IMR-90 (cell line): ENCODE measurements around the gene KDM3A. TPM values are rescaled to one million over a fixed set of nuclear protein-coding genes. Genes with fewer than 3 reads are reported as not detected.

ENCODE experiments used
- ATAC-seq: fragments of 200-7000 bp; cut with Tn5 transposase; 2 replicates; pipeline ENCODE4 v1.9.1; 2020; ENCODE audit warnings: low read depth, mild to moderate bottlenecking, moderate library complexity
- BruUV-seq: library from RNA; stranded (reverse); fragments of 400-500 nt; replicated peaks from 2 replicates; lab custom pipeline; 2021; lab: Mats Ljungman, UMichigan
- CTCF ChIA-PET: fragments of 300-600 bp; formaldehyde crosslinking; extraction: SDS; loops from one replicate; lab custom pipeline; 2021; ENCODE audit warnings: antibody characterized with exemption; lab: Yijun Ruan, JAX
- POLR2A ChIA-PET: fragments of 300-600 bp; sonication (Branson Sonifier 250); formaldehyde crosslinking; loops from one replicate; lab custom pipeline; 2022; ENCODE audit warnings: antibody characterized with exemption; ENCODE audit not compliant: unreplicated experiment; lab: Charles Lee
- DNase-seq: peaks from one replicate; pipeline ENCODE4 v3.0.0; 2013
- H2AFZ ChIP-seq: replicated peaks from 2 replicates; pipeline ENCODE3; 2013; ENCODE audit warnings: low read length, mild to moderate bottlenecking; ENCODE audit not compliant: poor library complexity
- H2AK5ac ChIP-seq: 2 replicates; pipeline ENCODE4 v1.6.1; 2013; ENCODE audit warnings: low read depth, low read length, inconsistent platforms
- H2AK9ac ChIP-seq: replicated peaks from 2 replicates; pipeline ENCODE3; 2013; ENCODE audit warnings: mild to moderate bottlenecking, low read depth, low read length, moderate library complexity; ENCODE audit not compliant: poor library complexity
- H2BK120ac ChIP-seq: 2 replicates; pipeline ENCODE4 v1.6.1; 2013; ENCODE audit warnings: low read depth, low read length, inconsistent platforms
- H2BK15ac ChIP-seq: 3 replicates; pipeline ENCODE4 v1.6.1; 2013; ENCODE audit warnings: low read depth, low read length, inconsistent platforms
- H2BK20ac ChIP-seq: 2 replicates; pipeline ENCODE4 v1.6.1; 2013; ENCODE audit warnings: low read depth, mild to moderate bottlenecking, inconsistent platforms, low read length, moderate library complexity
- H2BK5ac ChIP-seq: 2 replicates; pipeline ENCODE4 v1.6.1; 2013; ENCODE audit warnings: mild to moderate bottlenecking, low read depth, low read length, inconsistent platforms; ENCODE audit not compliant: poor library complexity, severe bottlenecking
- H3K14ac ChIP-seq: replicated peaks from 2 replicates; pipeline ENCODE4 v1.6.1; 2013; ENCODE audit warnings: low read depth, low read length, inconsistent platforms
- H3K18ac ChIP-seq: 2 replicates; pipeline ENCODE4 v1.6.1; 2013; ENCODE audit warnings: low read depth, low read length, control low read depth
- H3K23ac ChIP-seq: 2 replicates; pipeline ENCODE4 v1.6.1; 2013; ENCODE audit warnings: low read depth, low read length, inconsistent platforms
- H3K27ac ChIP-seq: 2 replicates; pipeline ENCODE4 v1.5.1; 2013; ENCODE audit warnings: mild to moderate bottlenecking, control low read depth, low read length; ENCODE audit not compliant: insufficient read depth
- H3K27me3 ChIP-seq: 2 replicates; pipeline ENCODE4 v1.6.1; 2013; ENCODE audit warnings: low read length; ENCODE audit not compliant: control insufficient read depth, insufficient read depth
- H3K36me3 ChIP-seq: 2 replicates; pipeline ENCODE4 v1.6.1; 2013; ENCODE audit warnings: low read length, mixed read lengths; ENCODE audit not compliant: control insufficient read depth, insufficient read depth
- H3K4ac ChIP-seq: 2 replicates; pipeline ENCODE4 v1.6.1; 2013; ENCODE audit warnings: low read depth, low read length, inconsistent platforms
- H3K4me1 ChIP-seq: 2 replicates; pipeline ENCODE4 v1.6.1; 2013; ENCODE audit warnings: low read length, mixed read lengths; ENCODE audit not compliant: control insufficient read depth, insufficient read depth
- H3K4me2 ChIP-seq: 2 replicates; pipeline ENCODE4 v1.6.1; 2013; ENCODE audit warnings: low read depth, mild to moderate bottlenecking, control low read depth, low read length, moderate library complexity
- H3K4me3 ChIP-seq: 2 replicates; pipeline ENCODE4 v1.5.1; 2013; ENCODE audit warnings: low read depth, mild to moderate bottlenecking, control low read depth, low read length, moderate library complexity; ENCODE audit not compliant: insufficient read depth
- H3K56ac ChIP-seq: 2 replicates; pipeline ENCODE4 v1.6.1; 2013; ENCODE audit warnings: low read length, inconsistent platforms; ENCODE audit not compliant: insufficient read depth; ENCODE audit errors: extremely low read depth
- H3K79me1 ChIP-seq, 2 experiments: 2 replicates each; pipeline ENCODE4 v1.6.1; 2013; ENCODE audit warnings: low read length in 2 of 2, inconsistent platforms in 1 of 2, low read depth in 1 of 2
- H3K9ac ChIP-seq: 2 replicates; pipeline ENCODE4 v1.6.1; 2013; ENCODE audit warnings: low read depth, low read length, control low read depth
- H3K9me1 ChIP-seq: 2 replicates; pipeline ENCODE4 v1.6.1; 2013; ENCODE audit warnings: low read length, inconsistent platforms; ENCODE audit not compliant: insufficient read depth
- H3K9me3 ChIP-seq: 2 replicates; pipeline ENCODE4 v1.6.1; 2013; ENCODE audit warnings: low read length; ENCODE audit not compliant: control insufficient read depth, insufficient read depth
- H4K20me1 ChIP-seq: 2 replicates; pipeline ENCODE4 v1.6.1; 2013; ENCODE audit warnings: low read length, inconsistent platforms; ENCODE audit not compliant: insufficient read depth
- H4K5ac ChIP-seq: 2 replicates; pipeline ENCODE4 v1.6.1; 2013; ENCODE audit warnings: mild to moderate bottlenecking, low read depth, low read length, control low read depth
- H4K8ac ChIP-seq, 2 experiments: 2 replicates each; pipeline ENCODE4 v1.6.1; 2013; ENCODE audit warnings: low read depth in 2 of 2, low read length in 2 of 2, control low read depth in 1 of 2, inconsistent platforms in 1 of 2
- H4K91ac ChIP-seq: 2 replicates; pipeline ENCODE4 v1.6.1; 2013; ENCODE audit warnings: low read depth, low read length, inconsistent platforms; ENCODE audit not compliant: insufficient read depth
- BHLHE40 ChIP-seq: fragments of 150-350 bp; IDR thresholded peaks from 2 replicates; pipeline ENCODE4 v1.6.1; 2016; ENCODE audit warnings: mild to moderate bottlenecking, low read depth, low read length
- FOS ChIP-seq: fragments of 150-350 bp; IDR thresholded peaks from 2 replicates; pipeline ENCODE4 v1.6.1; 2016; ENCODE audit warnings: low read depth, low read length
- MAFK ChIP-seq: IDR thresholded peaks from 2 replicates; pipeline ENCODE4 v1.6.1; 2012; ENCODE audit warnings: low read depth, low read length, improper control_type of control experiment
- NFE2L2 ChIP-seq: fragments of 150-350 bp; IDR thresholded peaks from 2 replicates; pipeline ENCODE4 v1.6.1; 2016; ENCODE audit warnings: low read depth, mild to moderate bottlenecking, low read length
- POLR2A ChIP-seq: IDR thresholded peaks from 2 replicates; pipeline ENCODE4 v1.6.1; 2012; ENCODE audit warnings: mild to moderate bottlenecking, low read depth, low read length
- RFX5 ChIP-seq: IDR thresholded peaks from 2 replicates; pipeline ENCODE4 v1.8.0; 2012; ENCODE audit warnings: low read depth, mild to moderate bottlenecking, low read length, moderate library complexity
- WGBS, 2 experiments: methylation state at CpG; one replicate each; pipeline versions ENCODE4 v1.1.5 to v1.1.7; 2013; ENCODE audit warnings: missing lambda C conversion rate in 2 of 2; ENCODE audit not compliant: insufficient read length in 1 of 2; ENCODE audit errors: extremely low coverage in 2 of 2; 5-methylcytosine and 5-hydroxymethylcytosine counted together
- dilution Hi-C: fragments of 300-500 bp; cut with HindIII; formaldehyde crosslinking; loops from one replicate; pipeline ENCODE4 v1.14.3; 2018; ENCODE audit warnings: low sequenced_read_pairs; ENCODE audit not compliant: unreplicated experiment
- in situ Hi-C: fragments of 300-500 bp; cut with MboI; formaldehyde crosslinking; loops from 3 replicates; pipeline ENCODE4 v1.14.3; 2019; ENCODE audit warnings: low sequenced_read_pairs, inconsistent platforms, mixed read lengths
- intact Hi-C: fragments of 100-400 bp; cut with micrococcal nuclease; formaldehyde crosslinking; loops from 2 replicates; pipeline ENCODE4 v1.10.0; 2022
- polyA plus RNA-seq, 3 experiments: library from polyadenylated mRNA; depleted of rRNA; stranded (reverse); fragments of >200 nt; gene quantifications; 2 replicates each; pipeline ENCODE4 v1.2.3, GENCODE V29; 2012; ENCODE audit warnings: low replicate concordance in 1 of 3
- total RNA-seq: library from RNA; depleted of rRNA; stranded (reverse); fragments of >200 nt; gene quantifications from 2 replicates; pipeline ENCODE4 v1.2.3, GENCODE V29; 2012

Gene KDM3A
- total and polyA plus RNA-seq, 2 of the 4 experiments (the other 2 are of a cell fraction): 24.8 to 33.3 TPM

DNA sequence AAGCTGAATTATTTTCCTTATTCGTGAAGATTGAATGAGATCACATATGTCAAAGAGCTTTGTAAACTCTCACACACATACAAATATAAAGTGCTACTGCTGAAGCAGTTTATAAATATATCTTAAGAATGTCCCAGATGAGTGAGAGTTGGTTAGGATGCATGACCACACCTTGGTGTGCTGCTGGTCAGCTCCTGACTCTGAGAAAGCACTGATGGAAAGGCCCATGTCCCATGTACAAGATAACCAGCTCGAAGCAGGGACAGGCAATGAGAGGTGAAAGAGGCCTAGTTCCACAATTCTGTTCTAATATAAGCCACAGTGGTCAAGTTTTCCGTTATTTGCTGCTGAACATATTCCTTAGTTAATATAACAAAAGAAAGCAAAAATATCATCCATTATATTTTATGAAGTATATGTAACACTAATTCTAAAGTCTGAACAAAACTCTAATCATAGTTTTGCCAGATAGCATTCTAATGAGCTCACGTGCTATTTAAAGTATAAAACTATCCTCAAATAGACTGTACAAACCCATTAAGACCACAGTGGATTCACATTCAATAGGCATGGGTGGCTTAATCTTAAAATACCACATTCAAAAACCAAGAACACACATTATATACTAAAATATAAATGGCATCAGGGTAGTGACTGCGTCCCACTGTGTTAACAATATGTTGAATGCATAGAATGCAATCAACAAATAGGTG lies 72.9 kb downstream of the KDM3A start:
- H3K27ac ChIP-seq: no peak overlapping the region
- WGBS, 2 experiments: no CpG with 5 or more reads among the region's 5 CpGs
- CTCF ChIA-PET: no interaction called here
- no peak overlapping the region for H2BK20ac ChIP-seq
- H3K4me2 ChIP-seq: no peak overlapping the region
- H2BK5ac ChIP-seq: no peak overlapping the region
- no peak overlapping the region for H3K14ac ChIP-seq
- H3K9me3 ChIP-seq: no peaks in the 10 kb centered on the region
- ATAC-seq (no peak), DNase-seq (no peak)
- peaks cover 5% of the 10 kb centered on the region for H3K36me3 ChIP-seq
- TF ChIP-seq BHLHE40 (no peak), NFE2L2 (no peak), MAFK (no peak), RFX5 (no peak), FOS (no peak), POLR2A (no peak)
- intact Hi-C loops: no loop called here
- H2AK5ac ChIP-seq: no peak overlapping the region
- no peak overlapping the region for H3K4ac ChIP-seq
- no peaks in the 10 kb centered on the region for H3K27me3 ChIP-seq
- H3K4me3 ChIP-seq: no peak overlapping the region
- no TSS peak for BruUV-seq
- in situ Hi-C loops: loop anchor here (10.0 kb wide), 1 partner anchor 91 kb away; no protein-coding TSS in a partner anchor
- H2BK120ac ChIP-seq: no peak overlapping the region
- H3K4me1 ChIP-seq: no peaks in the 10 kb centered on the region; the same call in 1 of the 2 replicates
- no peak overlapping the region for H3K23ac ChIP-seq
- no peak overlapping the region for H3K18ac ChIP-seq
- H2AFZ ChIP-seq: no peak overlapping the region
- POLR2A ChIA-PET: no interaction called here
- H3K79me1 ChIP-seq: peaks cover 3 to 9% of the 10 kb centered on the region in 2 experiments; a peak in 1 of 4 replicates
- H4K8ac ChIP-seq: no peak overlapping the region
- H4K5ac ChIP-seq: no peak overlapping the region
- no peak overlapping the region for H4K91ac ChIP-seq
- no peaks in the 10 kb centered on the region; the same call in 1 of the 2 replicates for H4K20me1 ChIP-seq
- no peak overlapping the region for H2AK9ac ChIP-seq
- H2BK15ac ChIP-seq: no peak overlapping the region
- H3K9me1 ChIP-seq: 0 out of 2 replicates have a peak, but pooled peaks cover 4% of the 10 kb centered on the region
- H3K56ac ChIP-seq: no peak overlapping the region
- dilution Hi-C loops: no loop called here
- H3K9ac ChIP-seq: no peak overlapping the region
